OCI-LY3 (cell line): ENCODE data around the gene UBE2E2.

Experiments used
- CTCF ChIP-seq: fragments of 200-600, 300-600 bp; sonication (generic); IDR thresholded peaks from 2 replicates; pipeline ENCODE4 v1.5.1; 2014; ENCODE audit warnings: antibody characterized with exemption, low read length, low read depth
- EZH2phosphoT487 ChIP-seq: fragments of 200-600 bp; shearing (Covaris generic); IDR thresholded peaks from 2 replicates; pipeline ENCODE4 v1.6.1; 2018; ENCODE audit warnings: antibody characterized with exemption, mixed run types, low read depth

GRCh38 chr3:23450051-23450450 is 246.9 kb downstream of the UBE2E2 start:
- no peak for TF ChIP-seq CTCF
- TF ChIP-seq EZH2phosphoT487 = no peak
